Measurements from ENCODE around the gene RNF14.
A peak's percentile ranks its signal among the peaks of the same experiment; 100 is the strongest.
"Not testable (repeated sequence)": the region's sequence is repeated elsewhere in the genome, so short reads cannot be mapped to it uniquely, and the experiment has no call there.

Gene RNF14

GRCh38 chr5:141968914-141969608 lies at the start of gene RNF14:
Gene RNF14, plus strand, starts transcription at chr5:141969105. Its CDS starts 4,484 bp downstream, at chr5:141973589.
- peak; percentile 93 for DNase-seq

- DNase-seq, result no peak
Measured at GRCh38 chr5:141919218-141920119, 49.4 kb upstream of the RNF14 start.

GRCh38 chr5:141920771-141921170 lies 48.1 kb upstream of the RNF14 start:
- no peak for DNase-seq

- not testable (repeated sequence) for DNase-seq
Measured at GRCh38 chr5:141922827-141923447, 46.0 kb upstream of the RNF14 start.

GRCh38 chr5:141923448-141924313 lies 45.2 kb upstream of the RNF14 start, which contains the start of gene DELE1:
Gene DELE1, plus strand, starts transcription at chr5:141923871. Its CDS starts 71 bp downstream, at chr5:141923942.
- peak; percentile 97 for DNase-seq

GRCh38 chr5:141926434-141926833 lies 42.5 kb upstream of the RNF14 start:
- DNase-seq, result no peak

GRCh38 chr5:141928051-141928450 lies 40.9 kb upstream of the RNF14 start:
- DNase-seq, result no peak

- DNase-seq, result no peak
Measured at GRCh38 chr5:141929398-141930058, 39.4 kb upstream of the RNF14 start.

GRCh38 chr5:141931694-141932093 lies 37.2 kb upstream of the RNF14 start:
- no peak for DNase-seq

GRCh38 chr5:141933151-141933550 lies 35.8 kb upstream of the RNF14 start:
- DNase-seq, result no peak

GRCh38 chr5:141934099-141934844 lies 34.6 kb upstream of the RNF14 start:
- no peak for DNase-seq

GRCh38 chr5:141935538-141935937 lies 33.4 kb upstream of the RNF14 start:
- DNase-seq, result no peak

GRCh38 chr5:141940695-141941271 lies 28.1 kb upstream of the RNF14 start:
- no peak for DNase-seq

GRCh38 chr5:141941307-141941706 lies 27.6 kb upstream of the RNF14 start:
- no peak for DNase-seq

- DNase-seq, result no peak
Measured at GRCh38 chr5:141941779-141942178, 27.1 kb upstream of the RNF14 start.

GRCh38 chr5:141942185-141942857 lies 26.6 kb upstream of the RNF14 start:
- no peak for DNase-seq

GRCh38 chr5:141944076-141944475 lies 24.8 kb upstream of the RNF14 start:
- DNase-seq, result no peak

GRCh38 chr5:141945511-141946051 lies 23.3 kb upstream of the RNF14 start:
- no peak for DNase-seq

- peak; percentile 8 for DNase-seq
Measured at GRCh38 chr5:141947316-141947715, 21.6 kb upstream of the RNF14 start.

GRCh38 chr5:141948812-141949211 lies 20.1 kb upstream of the RNF14 start:
- DNase-seq, result no peak
